Hepatic stellate cell (primary cell): Measurements from ENCODE around the gene FAM43B.

ENCODE experiments used
- DNase-seq: peaks from one replicate; pipeline ENCODE4 v3.0.0; 2011; ENCODE audit warnings: low spot score

Gene FAM43B

GRCh38 chr1:20590306-20590777, 38.0 kb downstream of the FAM43B start:
- DNase-seq = peak; percentile 52

- no peak for DNase-seq
Measured at GRCh38 chr1:20593756-20594155, 41.4 kb downstream of the FAM43B start.

GRCh38 chr1:20594746-20595145, 42.4 kb downstream of the FAM43B start:
- no peak for DNase-seq

GRCh38 chr1:20596106-20596505, 43.7 kb downstream of the FAM43B start:
- no peak for DNase-seq

GRCh38 chr1:20597650-20598049, 45.3 kb downstream of the FAM43B start:
- no peak for DNase-seq

GRCh38 chr1:20600156-20600555, 47.8 kb downstream of the FAM43B start:
- DNase-seq = no peak

- peak; percentile 72 for DNase-seq
Measured at GRCh38 chr1:20601129-20601825, 48.9 kb downstream of the FAM43B start.

GRCh38 chr1:20602851-20603450, 50.6 kb downstream of the FAM43B start:
- no peak for DNase-seq

GRCh38 chr1:20603504-20604464, 51.4 kb downstream of the FAM43B start:
- peak; percentile 79 for DNase-seq
